ELR (cell line): Measurements from ENCODE around the gene CCDC80.

Source experiments
- DNase-seq: peaks from one replicate; pipeline ENCODE4 v3.0.0-alpha.2; 2015; ENCODE audit warnings: low read depth

Gene CCDC80

GRCh38 chr3:112632596-112632995, 8.3 kb downstream of the CCDC80 start:
- DNase-seq: no peak

- DNase-seq: no peak
Observed at GRCh38 chr3:112631257-112631656, 9.7 kb downstream of the CCDC80 start.

DNA sequence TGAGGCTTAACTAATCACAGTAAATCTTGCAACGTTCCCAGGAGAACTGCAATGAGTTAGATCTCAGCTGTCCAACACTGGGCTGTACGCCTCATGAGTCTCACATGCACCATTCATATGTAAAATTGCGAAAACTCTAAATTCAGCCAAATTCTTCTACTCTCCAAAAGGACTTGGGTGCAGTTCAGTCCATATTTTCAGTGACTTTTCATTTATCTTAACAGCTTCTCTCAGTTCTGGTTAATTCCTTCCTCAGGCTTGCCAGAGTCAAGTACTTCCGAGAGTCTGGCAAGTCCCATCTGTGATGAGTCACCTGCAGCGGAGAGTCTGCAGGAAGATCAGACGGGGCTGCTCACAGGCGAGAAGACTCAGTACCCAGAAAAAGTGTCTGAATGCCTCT, 11.5 kb downstream of the CCDC80 start:
- peak; percentile 85 for DNase-seq

DNA sequence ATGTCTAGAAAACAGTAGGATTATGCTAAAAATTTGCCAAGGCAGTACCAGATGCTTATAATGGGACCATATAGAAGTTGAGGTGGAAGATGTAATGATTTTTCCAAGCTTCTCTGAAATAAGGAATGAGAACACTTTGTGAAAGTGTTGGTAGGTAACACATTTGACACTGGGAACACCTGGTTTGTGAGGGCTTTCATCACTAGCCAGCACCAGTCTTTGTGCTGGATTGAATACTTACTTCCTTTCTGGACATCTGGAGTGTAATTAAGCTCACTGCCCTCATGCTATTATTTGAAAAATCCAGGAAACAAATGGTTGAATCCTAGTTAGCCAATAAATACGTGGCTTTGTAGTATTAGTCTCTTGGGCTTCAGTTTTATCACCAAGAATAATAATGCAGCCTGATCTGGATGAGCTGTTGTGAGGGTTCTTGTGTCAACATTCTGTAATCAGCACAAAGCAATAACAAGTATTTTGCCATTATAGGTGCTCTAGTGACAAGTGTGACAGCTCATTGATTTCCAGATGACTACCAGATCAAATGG, 12.9 kb downstream of the CCDC80 start:
- DNase-seq: no peak

- no peak for DNase-seq
Observed at GRCh38 chr3:112627419-112627818, 13.5 kb downstream of the CCDC80 start.

DNA sequence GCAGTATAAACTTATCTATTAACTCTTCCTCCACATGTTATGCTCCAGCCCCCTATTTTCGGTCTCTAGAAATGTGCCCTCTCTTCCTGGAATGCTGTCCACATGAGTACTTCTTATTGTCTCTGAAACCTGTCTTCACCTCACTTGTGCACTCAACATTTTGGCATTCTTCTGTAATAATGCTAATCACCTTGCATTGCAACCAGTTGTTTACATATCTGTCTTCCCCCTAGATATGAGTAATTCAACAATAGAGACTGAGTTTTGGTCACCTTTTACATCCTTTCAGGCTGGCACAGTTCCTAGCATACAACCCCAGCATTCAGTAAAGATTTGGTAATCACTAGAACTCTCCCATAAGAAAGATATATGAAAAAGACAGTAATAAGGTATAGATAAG, 17.2 kb downstream of the CCDC80 start:
- peak; percentile 39 for DNase-seq

DNA sequence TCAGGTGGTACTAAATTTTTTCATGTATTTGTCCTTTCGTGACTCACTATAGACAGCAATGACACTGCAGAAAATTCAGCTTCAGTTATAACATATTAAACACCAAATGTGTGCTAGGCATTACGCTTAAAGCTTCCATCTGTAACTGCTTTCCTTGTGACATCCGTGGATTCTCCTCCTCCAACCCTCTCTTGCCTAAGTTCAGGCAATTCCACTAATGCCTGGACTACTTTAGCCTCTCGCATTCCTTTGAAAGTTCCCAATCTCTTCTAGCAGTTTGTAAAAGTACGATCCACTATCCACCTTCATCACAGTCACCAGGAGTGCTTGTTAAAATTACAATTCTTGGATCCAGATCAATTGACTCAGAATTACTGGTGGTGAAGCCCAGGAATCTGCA, 17.7 kb downstream of the CCDC80 start:
- DNase-seq: no peak

GRCh38 chr3:112619295-112619694, 21.6 kb downstream of the CCDC80 start:
- DNase-seq: peak; percentile 64

- DNase-seq: no peak
Observed at GRCh38 chr3:112617285-112617684, 23.7 kb downstream of the CCDC80 start.

- no peak for DNase-seq
Observed at GRCh38 chr3:112615989-112616731, 24.8 kb downstream of the CCDC80 start.

DNA sequence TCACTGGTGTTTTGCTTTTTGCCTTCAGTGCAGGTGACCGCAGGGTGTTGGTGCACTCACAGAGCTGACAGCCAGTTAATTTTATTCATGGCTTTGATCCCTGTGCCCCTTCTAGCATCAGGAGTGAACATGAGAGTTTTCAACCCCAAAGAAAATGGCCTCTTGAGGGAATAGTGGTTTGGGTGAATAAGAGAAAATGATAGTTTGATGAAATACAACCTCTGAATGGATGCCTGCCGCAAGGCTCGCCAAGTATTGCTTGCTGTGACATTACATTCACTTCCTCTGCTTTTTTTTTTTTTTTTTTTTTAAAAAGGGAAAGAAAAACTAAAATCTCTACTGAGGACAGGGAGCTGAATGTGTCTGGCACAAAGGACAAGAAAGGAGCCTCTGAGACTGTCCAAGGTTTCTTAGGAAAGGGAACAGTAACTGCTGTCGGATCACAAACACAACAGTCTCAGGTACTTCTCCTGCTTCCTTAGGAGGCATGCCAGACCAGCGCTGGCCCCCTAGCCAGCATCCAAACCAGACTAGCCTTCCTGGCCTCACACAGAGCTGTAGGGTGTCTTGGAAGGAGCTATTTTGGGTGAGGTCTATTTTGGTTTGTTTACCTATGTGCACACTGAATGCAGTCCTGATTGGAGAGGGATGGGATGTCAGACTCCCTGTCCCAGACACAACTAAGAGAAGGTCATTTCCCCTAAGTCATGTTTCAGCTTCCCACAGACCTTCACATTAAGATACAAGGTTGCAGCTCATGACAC, 29.0 kb downstream of the CCDC80 start:
- no peak for DNase-seq

DNA sequence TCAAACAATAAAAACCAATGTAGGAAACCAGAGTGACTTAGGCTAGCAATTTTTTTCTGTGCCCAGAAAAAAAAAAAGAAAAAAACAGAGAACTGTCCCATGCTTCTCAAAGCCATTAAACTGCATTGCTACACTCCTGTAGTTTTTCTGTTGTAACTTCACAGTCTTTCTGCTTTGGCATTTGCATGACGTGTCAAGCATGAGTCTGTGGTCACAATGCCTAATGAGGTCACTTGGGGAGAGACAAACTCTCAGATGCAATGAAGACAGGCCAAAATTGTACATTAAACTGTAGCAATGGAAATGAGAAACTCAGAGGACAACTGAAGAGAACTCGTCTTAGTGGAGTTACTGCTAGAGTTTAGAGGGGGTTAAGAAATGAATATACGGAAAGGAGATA, 30.8 kb downstream of the CCDC80 start:
- peak; percentile 65 for DNase-seq

DNA sequence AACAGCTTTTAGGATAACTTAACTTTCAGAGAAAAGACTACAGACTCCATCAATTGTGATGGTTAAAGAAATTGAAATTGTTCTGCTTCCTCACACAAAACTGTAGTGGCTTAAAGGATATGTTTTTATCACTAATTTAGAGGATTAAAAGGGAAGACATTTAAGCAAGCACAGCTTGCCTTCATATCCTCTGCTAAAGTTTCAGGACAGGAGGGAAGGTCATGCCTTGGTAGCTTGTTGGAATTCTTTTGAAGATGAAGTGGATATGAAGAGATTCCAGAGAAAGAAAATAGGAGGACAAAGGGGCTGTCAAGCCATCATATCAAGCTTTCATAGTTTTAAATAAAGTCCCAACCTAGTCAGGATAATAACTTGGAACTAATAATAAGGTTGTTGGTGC, 33.1 kb downstream of the CCDC80 start:
- DNase-seq: no peak

DNA sequence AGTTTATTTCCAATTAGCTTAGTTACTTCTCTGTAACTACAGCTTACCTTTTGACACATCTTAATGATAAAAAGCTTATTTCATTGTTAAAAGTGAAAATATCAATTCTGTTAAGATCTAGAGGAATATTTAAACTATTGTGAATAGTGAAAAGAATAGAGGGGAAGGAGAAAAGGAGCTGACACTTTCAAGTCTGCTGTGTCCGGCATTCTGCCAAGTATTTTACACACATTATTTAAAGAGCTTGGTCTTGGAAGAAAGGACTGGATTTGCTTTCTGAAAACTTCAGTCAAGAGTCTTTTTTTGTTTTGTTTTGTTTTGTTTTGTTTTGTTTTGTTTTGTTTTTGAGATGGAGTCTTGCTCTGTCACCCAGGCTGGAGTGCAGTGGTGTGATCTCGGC, 34.8 kb downstream of the CCDC80 start:
- DNase-seq: no peak

DNA sequence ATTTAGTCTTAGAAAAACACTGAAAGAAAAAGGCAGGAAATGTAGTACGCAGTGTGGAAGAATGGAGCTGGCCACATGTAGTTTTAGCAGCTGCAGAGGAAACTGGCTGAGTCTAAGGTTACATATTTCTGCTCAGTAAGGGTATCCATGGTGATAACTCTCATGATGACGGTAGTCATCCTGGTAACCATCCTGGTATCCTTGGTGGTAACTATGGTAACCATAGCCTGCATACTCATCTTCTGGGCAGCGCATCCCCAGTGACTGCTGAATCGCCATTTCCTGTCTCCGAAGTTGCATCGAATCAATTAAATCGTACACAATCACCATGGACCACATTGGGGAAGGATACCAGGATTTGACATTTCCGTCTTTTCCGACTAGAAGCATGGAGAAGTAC, 35.7 kb downstream of the CCDC80 start:
- DNase-seq: peak; percentile 99

- peak; percentile 74 for DNase-seq
Observed at GRCh38 chr3:112604536-112604935, 36.4 kb downstream of the CCDC80 start.

- DNase-seq: no peak
Observed at GRCh38 chr3:112602217-112602838, 38.6 kb downstream of the CCDC80 start.

DNA sequence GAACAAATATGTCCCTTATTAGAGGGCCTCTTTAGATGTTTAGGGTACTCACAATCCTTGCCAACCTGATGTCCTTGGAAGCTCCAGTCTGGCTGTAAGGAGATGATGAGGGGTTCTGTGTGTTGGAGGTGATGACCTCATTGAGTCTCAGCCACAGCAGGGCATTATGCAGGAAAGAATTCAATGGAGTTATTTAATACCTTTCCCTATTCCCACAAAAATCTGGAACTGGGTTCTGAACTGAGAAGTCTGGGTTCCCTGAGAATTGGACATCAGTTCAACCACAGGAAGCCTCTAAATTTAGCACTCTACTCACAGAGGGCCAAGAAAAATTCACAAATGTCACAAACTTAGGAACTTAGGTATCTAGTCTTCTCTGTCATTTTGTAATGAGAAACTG, 42.2 kb downstream of the CCDC80 start:
- no peak for DNase-seq

DNA sequence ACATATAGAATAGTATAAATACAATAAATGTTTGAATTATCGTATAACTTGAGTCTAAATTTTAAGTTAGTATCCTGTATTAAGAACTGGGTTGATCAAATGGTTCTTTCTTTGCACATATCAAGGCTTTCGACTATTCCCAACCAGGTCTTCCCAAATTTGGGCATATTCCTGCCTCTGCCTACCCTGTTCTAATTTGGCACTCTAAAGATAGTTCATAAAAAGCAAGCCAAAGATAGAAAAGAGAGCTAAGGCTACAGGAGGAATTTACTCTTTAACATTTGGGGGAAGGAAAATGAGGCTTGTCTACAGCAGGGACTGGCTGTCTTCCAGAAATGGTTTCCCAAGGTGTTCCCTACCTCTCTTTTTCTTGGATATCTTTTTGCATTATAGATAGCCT, 43.0 kb downstream of the CCDC80 start:
- no peak for DNase-seq

- no peak for DNase-seq
Observed at GRCh38 chr3:112594856-112595255, 46.1 kb downstream of the CCDC80 start.

- DNase-seq: no peak
Observed at GRCh38 chr3:112593258-112593657, 47.7 kb downstream of the CCDC80 start.

- DNase-seq: no peak
Observed at GRCh38 chr3:112587336-112587735, 53.6 kb downstream of the CCDC80 start.

DNA sequence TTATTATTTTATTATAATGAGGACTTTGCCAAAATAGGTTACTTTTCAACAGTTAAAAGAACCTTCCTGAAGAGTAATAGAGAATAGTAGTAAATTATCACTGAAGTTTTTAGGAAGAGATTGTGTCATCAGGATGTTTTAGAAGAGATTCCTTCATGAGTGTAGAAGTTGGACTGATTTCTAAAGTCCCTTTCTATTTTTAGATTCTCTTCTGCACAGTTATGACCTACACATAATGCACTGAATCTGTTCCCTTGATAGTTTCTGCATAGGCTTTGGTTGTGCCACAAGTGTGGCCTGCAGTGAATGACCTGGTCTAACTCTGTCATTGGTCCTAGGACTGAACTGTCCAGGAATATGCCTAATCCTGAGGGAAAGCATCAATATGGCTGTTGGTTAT, 55.2 kb downstream of the CCDC80 start:
- DNase-seq: no peak
